ENCODE measurements around the gene ZBTB8A.

Gene ZBTB8A

DNA sequence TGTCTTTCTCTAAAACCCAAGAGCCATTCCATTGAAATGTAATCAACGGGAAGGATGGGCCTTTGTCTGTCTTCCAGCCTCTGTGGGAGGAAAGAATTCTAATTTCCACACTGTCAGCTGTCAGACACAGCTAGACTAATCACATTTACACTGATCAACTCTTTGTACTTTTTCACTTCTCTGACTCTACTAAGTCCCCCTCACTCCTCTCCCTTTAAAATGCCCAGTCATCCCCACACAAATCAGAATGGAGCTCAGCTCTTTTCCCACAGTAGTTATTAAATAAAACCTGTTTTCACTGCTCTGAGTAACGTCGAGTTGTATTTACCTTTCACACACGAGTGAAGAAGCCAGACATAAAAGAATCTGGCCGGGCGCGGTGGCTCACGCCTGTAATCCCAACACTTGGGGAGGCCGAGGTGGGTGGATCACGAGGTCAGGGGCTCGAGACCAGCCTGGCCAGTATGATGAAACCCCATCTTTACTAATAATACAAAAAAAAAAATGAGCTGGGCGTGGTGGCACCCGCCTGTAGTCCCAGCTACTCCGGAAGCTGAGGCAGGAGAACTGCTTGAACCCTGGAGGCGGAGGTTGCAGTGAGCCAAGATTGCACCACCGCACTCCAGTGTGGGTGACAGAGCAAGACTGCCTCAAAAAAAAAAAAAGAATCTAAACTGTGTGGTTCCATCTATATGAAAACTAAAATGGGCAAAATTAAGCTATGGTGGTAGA lies 97.9 kb downstream of the ZBTB8A start:
- no peak for TF ChIP-seq OSR1 (CRISPR knock-in tag; IDR thresholded peaks at IDR 0.05)
- no peak for TF ChIP-seq TOX (CRISPR knock-in tag; IDR thresholded peaks at IDR 0.05; ENCODE audit: borderline replicate concordance)
- no peak for TF ChIP-seq CSRNP3 (CRISPR knock-in tag; IDR thresholded peaks at IDR 0.05)
- TF ChIP-seq CSDC2 (CRISPR knock-in tag; IDR thresholded peaks at IDR 0.05), result no peak
- TF ChIP-seq POU6F1 (CRISPR knock-in tag; IDR thresholded peaks at IDR 0.05; ENCODE audit: borderline replicate concordance, low read depth), result no peak
- no peak for TF ChIP-seq ZNF565 (CRISPR knock-in tag; conservative IDR thresholded peaks at IDR 0.05; ENCODE audit: low read depth)
- TF ChIP-seq RARB (CRISPR knock-in tag; IDR thresholded peaks at IDR 0.05), result no peak
- TF ChIP-seq SNAI2 (CRISPR knock-in tag; IDR thresholded peaks at IDR 0.05), result no peak
- TF ChIP-seq ZFP30 (CRISPR knock-in tag; IDR thresholded peaks at IDR 0.05), result no peak
- no peak for TF ChIP-seq ESRRG (CRISPR knock-in tag; IDR thresholded peaks at IDR 0.05)
- TF ChIP-seq TCF4 (CRISPR knock-in tag; IDR thresholded peaks at IDR 0.05; ENCODE audit: borderline replicate concordance), result no peak
- no peak for TF ChIP-seq ISL1 (CRISPR knock-in tag; IDR thresholded peaks at IDR 0.05)
- no peak for TF ChIP-seq ZFP3 (CRISPR knock-in tag; IDR thresholded peaks at IDR 0.05)
- TF ChIP-seq CREB5 (CRISPR knock-in tag; IDR thresholded peaks at IDR 0.05; ENCODE audit: low read depth), result no peak
- TF ChIP-seq ZNF70 (CRISPR knock-in tag; IDR thresholded peaks at IDR 0.05), result no peak
- TF ChIP-seq, protein P1, sequence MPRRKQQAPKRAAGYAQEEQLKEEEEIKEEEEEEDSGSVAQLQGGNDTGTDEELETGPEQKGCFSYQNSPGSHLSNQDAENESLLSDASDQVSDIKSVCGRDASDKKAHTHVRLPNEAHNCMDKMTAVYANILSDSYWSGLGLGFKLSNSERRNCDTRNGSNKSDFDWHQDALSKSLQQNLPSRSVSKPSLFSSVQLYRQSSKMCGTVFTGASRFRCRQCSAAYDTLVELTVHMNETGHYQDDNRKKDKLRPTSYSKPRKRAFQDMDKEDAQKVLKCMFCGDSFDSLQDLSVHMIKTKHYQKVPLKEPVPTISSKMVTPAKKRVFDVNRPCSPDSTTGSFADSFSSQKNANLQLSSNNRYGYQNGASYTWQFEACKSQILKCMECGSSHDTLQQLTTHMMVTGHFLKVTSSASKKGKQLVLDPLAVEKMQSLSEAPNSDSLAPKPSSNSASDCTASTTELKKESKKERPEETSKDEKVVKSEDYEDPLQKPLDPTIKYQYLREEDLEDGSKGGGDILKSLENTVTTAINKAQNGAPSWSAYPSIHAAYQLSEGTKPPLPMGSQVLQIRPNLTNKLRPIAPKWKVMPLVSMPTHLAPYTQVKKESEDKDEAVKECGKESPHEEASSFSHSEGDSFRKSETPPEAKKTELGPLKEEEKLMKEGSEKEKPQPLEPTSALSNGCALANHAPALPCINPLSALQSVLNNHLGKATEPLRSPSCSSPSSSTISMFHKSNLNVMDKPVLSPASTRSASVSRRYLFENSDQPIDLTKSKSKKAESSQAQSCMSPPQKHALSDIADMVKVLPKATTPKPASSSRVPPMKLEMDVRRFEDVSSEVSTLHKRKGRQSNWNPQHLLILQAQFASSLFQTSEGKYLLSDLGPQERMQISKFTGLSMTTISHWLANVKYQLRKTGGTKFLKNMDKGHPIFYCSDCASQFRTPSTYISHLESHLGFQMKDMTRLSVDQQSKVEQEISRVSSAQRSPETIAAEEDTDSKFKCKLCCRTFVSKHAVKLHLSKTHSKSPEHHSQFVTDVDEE (CRISPR knock-in tag; IDR thresholded peaks at IDR 0.05), result no peak
- no peak for TF ChIP-seq GLIS3 (CRISPR knock-in tag; IDR thresholded peaks at IDR 0.05)
- TF ChIP-seq BACH2 (CRISPR knock-in tag; IDR thresholded peaks at IDR 0.05; ENCODE audit: borderline replicate concordance), result no peak
- ATAC-seq, result no peak

- ATAC-seq, result peak; percentile 65
- TF ChIP-seq ISL1 (CRISPR knock-in tag; IDR thresholded peaks at IDR 0.05) (no peak), POU6F1 (CRISPR knock-in tag; IDR thresholded peaks at IDR 0.05; ENCODE audit: borderline replicate concordance, low read depth) (no peak), ZNF8 (CRISPR knock-in tag; IDR thresholded peaks at IDR 0.05) (no peak), ZNF565 (CRISPR knock-in tag; conservative IDR thresholded peaks at IDR 0.05; ENCODE audit: low read depth) (no peak), ZC3H10 (CRISPR knock-in tag; IDR thresholded peaks at IDR 0.05) (no peak), TOX (CRISPR knock-in tag; IDR thresholded peaks at IDR 0.05; ENCODE audit: borderline replicate concordance) (no peak), PATZ1 (CRISPR knock-in tag; IDR thresholded peaks at IDR 0.05; ENCODE audit: borderline replicate concordance) (no peak), TCF4 (CRISPR knock-in tag; IDR thresholded peaks at IDR 0.05; ENCODE audit: borderline replicate concordance) (no peak), GLIS3 (CRISPR knock-in tag; IDR thresholded peaks at IDR 0.05) (no peak), SNAI2 (CRISPR knock-in tag; IDR thresholded peaks at IDR 0.05) (no peak), OSR1 (CRISPR knock-in tag; IDR thresholded peaks at IDR 0.05) (no peak), BACH2 (CRISPR knock-in tag; IDR thresholded peaks at IDR 0.05; ENCODE audit: borderline replicate concordance) (no peak), CSDC2 (CRISPR knock-in tag; IDR thresholded peaks at IDR 0.05) (no peak), ARNTL (CRISPR knock-in tag; IDR thresholded peaks at IDR 0.05; ENCODE audit: borderline replicate concordance, low read depth) (no peak), CREB5 (CRISPR knock-in tag; IDR thresholded peaks at IDR 0.05; ENCODE audit: low read depth) (no peak)
- TF ChIP-seq, protein P1 (CRISPR knock-in tag; IDR thresholded peaks at IDR 0.05), result no peak
Observed at GRCh38 chr1:32639489-32640075, 100.4 kb downstream of the ZBTB8A start.

Measured in SK-N-SH treated with all-trans-retinoic acid at 6 μM for 48 hours (cell line).